Natural killer cell (primary cell): ENCODE data around the gene ST6GALNAC1. TPM values are rescaled to one million over a fixed set of nuclear protein-coding genes. Genes with fewer than 3 reads are reported as not detected.

Experiments used
- ATAC-seq, 3 donors: fragments of 150-1000 bp in 2 of 3; fragments of 200-7000 bp in 1 of 3; cut with Tn5 transposase; 1 replicate in 1 of 3; 2 replicates in 2 of 3; pipeline ENCODE4 v1.10.0; 2021; ENCODE audit warnings: mild to moderate bottlenecking in 2 of 3, moderate library complexity in 2 of 3
- DNase-seq, 2 donors: peaks; one replicate each; pipeline versions ENCODE4 v3.0.0 to v3.0.0-alpha.2; 2013 to 2021; ENCODE audit warnings: mixed read lengths in 1 of 2
- H3K27ac ChIP-seq: one replicate; pipeline ENCODE4 v1.5.1; 2013; ENCODE audit warnings: mild to moderate bottlenecking, low read length
- H3K27me3 ChIP-seq: one replicate; pipeline ENCODE4 v1.6.1; 2013; ENCODE audit warnings: low read length; ENCODE audit not compliant: control insufficient read depth, insufficient read depth
- H3K36me3 ChIP-seq: one replicate; pipeline ENCODE4 v1.6.1; 2013; ENCODE audit warnings: low read length; ENCODE audit not compliant: control insufficient read depth, insufficient read depth
- H3K4me1 ChIP-seq: one replicate; pipeline ENCODE4 v1.6.1; 2013; ENCODE audit warnings: low read length; ENCODE audit not compliant: control insufficient read depth, insufficient read depth
- H3K4me3 ChIP-seq: one replicate; pipeline ENCODE4 v1.5.1; 2013; ENCODE audit warnings: low read length
- H3K9me3 ChIP-seq: one replicate; pipeline ENCODE4 v1.6.1; 2013; ENCODE audit warnings: low read length; ENCODE audit not compliant: control insufficient read depth, insufficient read depth
- H3K27ac Mint-ChIP-seq, 2 donors: one replicate each; pipeline ENCODE4 v1.8.0; 2022; ENCODE audit warnings: mild to moderate bottlenecking in 2 of 2, mixed read lengths in 2 of 2, moderate library complexity in 1 of 2
- H3K27me3 Mint-ChIP-seq, 2 donors: one replicate each; pipeline ENCODE4 v1.8.0; 2022; ENCODE audit warnings: low read depth in 2 of 2, mixed read lengths in 2 of 2
- H3K36me3 Mint-ChIP-seq: one replicate; pipeline ENCODE4 v1.8.0; 2022; ENCODE audit warnings: mixed read lengths
- H3K4me1 Mint-ChIP-seq, 2 donors: one replicate each; pipeline ENCODE4 v1.8.0; 2022; ENCODE audit warnings: mixed read lengths in 2 of 2
- H3K4me3 Mint-ChIP-seq: one replicate; pipeline ENCODE4 v1.8.0; 2022; ENCODE audit warnings: mild to moderate bottlenecking, moderate library complexity, mixed read lengths
- H3K9me3 Mint-ChIP-seq, 2 donors: one replicate each; pipeline ENCODE4 v1.8.0; 2022; ENCODE audit warnings: mixed read lengths in 2 of 2
- CTCF ChIP-seq: fragments of 200-600 bp; IDR thresholded peaks from one replicate; pipeline ENCODE4 v1.8.0; 2022; ENCODE audit warnings: antibody characterized with exemption
- WGBS: methylation state at CpG from one replicate; pipeline ENCODE4 v1.1.7; 2013; ENCODE audit warnings: missing lambda C conversion rate; ENCODE audit not compliant: insufficient coverage; 5-methylcytosine and 5-hydroxymethylcytosine counted together
- intact Hi-C: fragments of 100-400 bp; cut with micrococcal nuclease; formaldehyde crosslinking; loops from one replicate; pipeline ENCODE4 v1.14.2; 2022
- total RNA-seq, 4 donors: library from RNA; stranded (reverse); fragments of 120-200 nt in 1 of 4; gene quantifications; one replicate each; pipeline versions ENCODE4 v1.2.3 to v1.2.4, GENCODE V29; 2013 to 2022

ST6GALNAC1 gene
- total RNA-seq, 3 donors from 2014 or later (not counting 1 experiment from before 2014, with no cell fraction given) = 1.0 TPM; not detected in 2

GRCh38 chr17:76677406-76677805 is 33.8 kb upstream of the ST6GALNAC1 start:
- peaks cover 53% of the 10 kb centered on the region for H3K4me1 ChIP-seq

GRCh38 chr17:76676629-76677028 is 33.1 kb upstream of the ST6GALNAC1 start:
- Histone ChIP-seq H3K4me1 (peaks cover 47% of the 10 kb centered on the region), H3K27me3 (no peaks in the 10 kb centered on the region), H3K36me3 (no peaks in the 10 kb centered on the region), H3K9me3 (no peaks in the 10 kb centered on the region), H3K4me3 (no peak overlapping the region), H3K27ac (no peak overlapping the region)
- intact Hi-C loops = no loop called here
- H3K27me3 Mint-ChIP-seq = no peaks in the 10 kb centered on the region
- no peak overlapping the region for H3K4me3 Mint-ChIP-seq
- TF ChIP-seq CTCF = no peak
- DNase-seq (no peak), ATAC-seq (no peak)
- H3K27ac Mint-ChIP-seq = no peak overlapping the region
- H3K9me3 Mint-ChIP-seq = no peaks in the 10 kb centered on the region
- peaks cover 19 to 22% of the 10 kb centered on the region in 2 donors for H3K4me1 Mint-ChIP-seq
- 92% methylated on average over 6 of the region's 6 CpGs for WGBS
- H3K36me3 Mint-ChIP-seq = no peaks in the 10 kb centered on the region

More at GRCh38 chr17:76677406-76677805, 33.8 kb upstream of the ST6GALNAC1 start:
- no peaks in the 10 kb centered on the region for H3K9me3 Mint-ChIP-seq
- H3K27ac ChIP-seq = peak overlapping the region; percentile 50
- ATAC-seq (no peak), DNase-seq (no peak)
- 96% methylated on average over 16 of the region's 16 CpGs for WGBS
- no peaks in the 10 kb centered on the region for H3K9me3 ChIP-seq
- intact Hi-C loops = no loop called here
- H3K36me3 Mint-ChIP-seq = no peaks in the 10 kb centered on the region
- H3K4me3 ChIP-seq = no peak overlapping the region
- H3K36me3 ChIP-seq = no peaks in the 10 kb centered on the region
- H3K27ac Mint-ChIP-seq = no peak overlapping the region
- H3K4me3 Mint-ChIP-seq = no peak overlapping the region
- no peaks in the 10 kb centered on the region for H3K27me3 Mint-ChIP-seq
- no peaks in the 10 kb centered on the region for H3K27me3 ChIP-seq
- H3K4me1 Mint-ChIP-seq = peaks cover 19 to 22% of the 10 kb centered on the region in 2 donors
- no peak for TF ChIP-seq CTCF

GRCh38 chr17:76675648-76676047 is 32.1 kb upstream of the ST6GALNAC1 start:
- no peak overlapping the region for H3K27ac Mint-ChIP-seq
- no peaks in the 10 kb centered on the region for H3K36me3 ChIP-seq
- no peak for ATAC-seq
- peaks cover 47% of the 10 kb centered on the region for H3K4me1 ChIP-seq
- intact Hi-C loops = no loop called here
- DNase-seq = no peak
- peaks cover 21 to 22% of the 10 kb centered on the region in 2 donors for H3K4me1 Mint-ChIP-seq
- no peak overlapping the region for H3K27ac ChIP-seq
- no peaks in the 10 kb centered on the region for H3K27me3 ChIP-seq
- no peak overlapping the region for H3K4me3 Mint-ChIP-seq
- H3K27me3 Mint-ChIP-seq = no peaks in the 10 kb centered on the region
- no peak for TF ChIP-seq CTCF
- H3K4me3 ChIP-seq = no peak overlapping the region
- H3K9me3 Mint-ChIP-seq = no peaks in the 10 kb centered on the region
- no peaks in the 10 kb centered on the region for H3K9me3 ChIP-seq
- WGBS = 100% methylated on average over 6 of the region's 6 CpGs
- H3K36me3 Mint-ChIP-seq = no peaks in the 10 kb centered on the region

- Mint-ChIP-seq H3K9me3 (no peaks in the 10 kb centered on the region), H3K27ac (peak overlapping the region in 1 of 2 donors; percentile 24), H3K4me3 (no peak overlapping the region), H3K4me1 (peaks cover 23 to 26% of the 10 kb centered on the region in 2 donors), H3K36me3 (no peaks in the 10 kb centered on the region), H3K27me3 (no peaks in the 10 kb centered on the region)
- H3K4me1 ChIP-seq = peaks cover 45% of the 10 kb centered on the region
- 100% methylated on average over 5 of the region's 5 CpGs for WGBS
- no peak overlapping the region for H3K27ac ChIP-seq
- no peaks in the 10 kb centered on the region for H3K9me3 ChIP-seq
- no peaks in the 10 kb centered on the region for H3K27me3 ChIP-seq
- TF ChIP-seq CTCF = no peak
- no peak overlapping the region for H3K4me3 ChIP-seq
- DNase-seq (no peak), ATAC-seq (no peak)
- intact Hi-C loops = loop anchor here (5.0 kb wide), 2 partner anchors 117 to 157 kb away; no protein-coding TSS in a partner anchor
- H3K36me3 ChIP-seq = no peaks in the 10 kb centered on the region
Measured at GRCh38 chr17:76674600-76674999, 31.0 kb upstream of the ST6GALNAC1 start.
